HEK293 (cell line): Measurements from ENCODE around the gene CTLA4.

ENCODE experiments used
- CTCF ChIP-seq: fragments of 450-650 bp; formaldehyde crosslinking; IDR thresholded peaks from 2 replicates; pipeline ENCODE4 v1.5.1; 2016; ENCODE audit warnings: missing biosample characterization, missing genetic modification characterization
- SP3 ChIP-seq: fragments of 450-650 bp; formaldehyde crosslinking; IDR thresholded peaks from 2 replicates; pipeline ENCODE4 v1.5.1; 2016; ENCODE audit warnings: missing biosample characterization, missing genetic modification characterization
- ZNF354C ChIP-seq: fragments of 450-650 bp; formaldehyde crosslinking; IDR thresholded peaks from 2 replicates; pipeline ENCODE4 v1.5.1; 2016; ENCODE audit warnings: missing biosample characterization, missing genetic modification characterization, low read depth, borderline replicate concordance

- TF ChIP-seq SP3 (tag by site-specific recombination), result no peak
- no peak for TF ChIP-seq ZNF354C (tag by site-specific recombination)
- no peak for TF ChIP-seq CTCF (tag by site-specific recombination)
Measured at GRCh38 chr2:203914546-203915182, 47.1 kb downstream of the CTLA4 start.
